ENCODE data around the gene CDK11A.
"Not testable (repeated sequence)": the region's sequence is repeated elsewhere in the genome, so short reads cannot be mapped to it uniquely, and the experiment has no call there.

Gene CDK11A

GRCh38 chr1:1756661-1757421 is 32.7 kb upstream of the CDK11A start:
- H3K4me3 ChIP-seq = no peak overlapping the region
- H3K4me2 ChIP-seq = no peak overlapping the region
- no peak overlapping the region for H3K9ac ChIP-seq
- peaks cover 31 to 40% (median 34%) of the 10 kb centered on the region in 10 experiments for H3K4me1 ChIP-seq
- peaks cover 96 to 99% (median 98%) of the 10 kb centered on the region in 11 experiments for H3K36me3 ChIP-seq
- TF ChIP-seq Cebpa-rat (IDR thresholded peaks at IDR 0.05) = no peak
- no peaks in the 10 kb centered on the region for H3K9me3 ChIP-seq (replicated peaks in 1 of 11)
- H4K20me1 ChIP-seq = peaks cover 47 to 99% (median 90%) of the 10 kb centered on the region in 11 experiments
- no peaks in the 10 kb centered on the region for H3K27me3 ChIP-seq
- H3K27ac ChIP-seq = no peak overlapping the region

GRCh38 chr1:1755852-1756251 is 31.7 kb upstream of the CDK11A start:
- no peak overlapping the region for H3K9ac ChIP-seq
- H3K9me3 ChIP-seq (replicated peaks in 1 of 11) = no peaks in the 10 kb centered on the region
- no peak overlapping the region for H3K4me2 ChIP-seq
- H3K27ac ChIP-seq = no peak overlapping the region
- peaks cover 37 to 89% (median 80%) of the 10 kb centered on the region in 11 experiments for H4K20me1 ChIP-seq
- TF ChIP-seq Cebpa-rat (IDR thresholded peaks at IDR 0.05) = no peak
- H3K4me1 ChIP-seq = peaks cover 23 to 30% (median 26%) of the 10 kb centered on the region in 10 experiments
- no peak overlapping the region for H3K4me3 ChIP-seq
- no peaks in the 10 kb centered on the region for H3K27me3 ChIP-seq
- H3K36me3 ChIP-seq = peaks cover 86 to 89% (median 88%) of the 10 kb centered on the region in 11 experiments

- TF ChIP-seq Cebpa-rat (IDR thresholded peaks at IDR 0.05) = no peak
- Histone ChIP-seq H3K27ac (no peak overlapping the region), H3K4me3 (no peak overlapping the region), H3K4me2 (no peak overlapping the region), H3K9me3 (replicated peaks in 1 of 11) (no peaks in the 10 kb centered on the region), H3K27me3 (no peaks in the 10 kb centered on the region), H3K9ac (no peak overlapping the region), H4K20me1 (peaks cover 32 to 85% (median 76%) of the 10 kb centered on the region in 11 experiments), H3K36me3 (peaks cover 82 to 85% (median 84%) of the 10 kb centered on the region in 11 experiments), H3K4me1 (peaks cover 19 to 26% (median 22%) of the 10 kb centered on the region in 10 experiments)
Observed at GRCh38 chr1:1755426-1755825, 31.3 kb upstream of the CDK11A start.

DNA sequence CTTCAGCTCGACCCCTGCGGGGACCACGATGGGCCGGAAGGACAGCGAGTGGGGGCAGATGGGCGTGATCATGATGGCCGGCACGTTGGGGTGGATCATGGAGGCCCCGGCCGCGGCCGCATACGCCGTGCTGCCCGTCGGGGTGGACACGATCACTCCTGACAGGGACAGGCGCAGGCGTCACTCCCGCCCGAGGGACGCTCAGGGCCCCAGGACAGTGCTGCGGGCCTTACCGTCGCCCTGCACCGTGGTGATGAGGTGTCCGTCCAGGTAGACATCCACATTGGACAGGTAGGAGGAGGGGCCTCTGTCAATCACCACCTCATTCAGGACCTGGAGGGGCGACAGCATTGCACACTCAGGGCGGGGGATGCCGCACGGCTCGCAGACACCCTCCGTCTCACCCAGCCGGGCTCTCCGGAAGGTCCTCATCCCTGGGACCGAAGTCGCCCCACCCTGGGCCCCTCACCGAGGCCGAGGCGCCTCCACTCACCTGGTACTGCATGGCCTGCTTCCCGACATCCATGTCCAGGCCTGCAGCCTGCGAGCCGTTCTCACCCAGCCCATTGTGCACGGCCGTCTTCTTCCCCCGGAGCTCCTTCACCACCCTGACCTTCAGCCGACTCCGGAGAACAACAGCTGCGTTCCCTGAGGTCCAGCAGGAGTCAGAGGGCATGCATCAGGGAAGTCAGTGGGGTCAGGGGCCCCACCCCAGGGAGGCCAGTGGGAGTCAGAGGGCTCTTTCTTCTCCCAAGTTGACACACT is 30.1 kb upstream of the CDK11A start:
- peaks cover 70 to 73% (median 72%) of the 10 kb centered on the region in 11 experiments for H3K36me3 ChIP-seq
- H3K9me3 ChIP-seq (replicated peaks in 1 of 11) = no peaks in the 10 kb centered on the region

DNA sequence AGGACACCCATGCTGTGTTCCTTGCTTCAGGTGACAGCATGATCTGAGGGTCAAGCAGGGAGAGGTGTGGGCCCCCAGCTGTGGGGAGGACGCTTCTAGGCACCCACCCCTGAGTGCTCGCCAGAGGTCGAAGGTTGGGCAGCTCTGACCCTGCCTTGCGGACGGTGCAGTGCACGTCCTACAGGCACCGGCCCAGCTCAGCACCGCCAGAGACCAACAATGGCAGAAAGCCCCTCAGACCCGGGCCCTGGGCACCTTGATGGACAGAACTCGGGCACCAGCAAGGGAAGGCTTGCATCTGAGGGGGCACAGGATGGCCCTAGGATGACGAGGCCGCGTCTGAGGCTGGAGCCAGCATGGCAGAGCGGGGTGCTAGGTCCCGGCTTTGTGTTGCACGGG is 29.4 kb upstream of the CDK11A start:
- Histone ChIP-seq H3K36me3 (peaks cover 64 to 67% (median 65%) of the 10 kb centered on the region in 11 experiments), H3K9ac (no peak overlapping the region)

More for the DNA sequence above, 30.1 kb upstream of the CDK11A start:
- Histone ChIP-seq H3K4me1 (peaks cover 7 to 16% (median 11%) of the 10 kb centered on the region in 10 experiments), H3K9ac (no peak overlapping the region), H3K27ac (no peak overlapping the region), H3K4me2 (no peak overlapping the region), H4K20me1 (peaks cover 21 to 73% (median 64%) of the 10 kb centered on the region in 11 experiments), H3K27me3 (no peaks in the 10 kb centered on the region), H3K4me3 (no peak overlapping the region)
- TF ChIP-seq Cebpa-rat (IDR thresholded peaks at IDR 0.05) = no peak

GRCh38 chr1:1752636-1753606 is 28.8 kb upstream of the CDK11A start:
- TF ChIP-seq Cebpa-rat (IDR thresholded peaks at IDR 0.05) = no peak
- no peak overlapping the region for H3K4me3 ChIP-seq
- no peak overlapping the region for H3K4me2 ChIP-seq
- peaks cover 57 to 60% (median 59%) of the 10 kb centered on the region in 11 experiments for H3K36me3 ChIP-seq
- H4K20me1 ChIP-seq = peaks cover 7 to 60% (median 51%) of the 10 kb centered on the region in 11 experiments
- H3K27me3 ChIP-seq = no peaks in the 10 kb centered on the region
- H3K4me1 ChIP-seq = peaks cover 8 to 12% (median 10%) of the 10 kb centered on the region in 10 experiments; a peak in 19 of 20 replicates
- peak overlapping the region in 2 of 11 experiments; percentile 3 to 19; a peak in 1 of 22 replicates for H3K9ac ChIP-seq
- H3K9me3 ChIP-seq (replicated peaks in 1 of 11) = no peaks in the 10 kb centered on the region
- no peak overlapping the region; a peak in 2 of 22 replicates for H3K27ac ChIP-seq

More for the DNA sequence above, 29.4 kb upstream of the CDK11A start:
- no peak for TF ChIP-seq Cebpa-rat (IDR thresholded peaks at IDR 0.05)
- Histone ChIP-seq H3K27me3 (no peaks in the 10 kb centered on the region), H3K9me3 (replicated peaks in 1 of 11) (no peaks in the 10 kb centered on the region), H3K4me3 (no peak overlapping the region), H4K20me1 (peaks cover 14 to 67% (median 57%) of the 10 kb centered on the region in 11 experiments), H3K4me1 (peaks cover 7 to 16% (median 11%) of the 10 kb centered on the region in 10 experiments), H3K27ac (no peak overlapping the region), H3K4me2 (no peak overlapping the region)

GRCh38 chr1:1752190-1752589 is 28.0 kb upstream of the CDK11A start:
- Histone ChIP-seq H3K27ac (no peak overlapping the region; a peak in 1 of 22 replicates), H4K20me1 (peaks cover under 1 to 53% (median 43%) of the 10 kb centered on the region in 11 experiments; a peak in 21 of 22 replicates), H3K9me3 (replicated peaks in 1 of 11) (no peaks in the 10 kb centered on the region), H3K4me1 (peaks cover 8 to 12% (median 9%) of the 10 kb centered on the region in 10 experiments; a peak in 19 of 20 replicates), H3K4me3 (no peak overlapping the region), H3K27me3 (no peaks in the 10 kb centered on the region), H3K9ac (peak overlapping the region in 1 of 11 experiments; percentile 3; a peak in 1 of 22 replicates), H3K36me3 (peaks cover 50 to 53% (median 51%) of the 10 kb centered on the region in 11 experiments), H3K4me2 (no peak overlapping the region)
- no peak for TF ChIP-seq Cebpa-rat (IDR thresholded peaks at IDR 0.05)

DNA sequence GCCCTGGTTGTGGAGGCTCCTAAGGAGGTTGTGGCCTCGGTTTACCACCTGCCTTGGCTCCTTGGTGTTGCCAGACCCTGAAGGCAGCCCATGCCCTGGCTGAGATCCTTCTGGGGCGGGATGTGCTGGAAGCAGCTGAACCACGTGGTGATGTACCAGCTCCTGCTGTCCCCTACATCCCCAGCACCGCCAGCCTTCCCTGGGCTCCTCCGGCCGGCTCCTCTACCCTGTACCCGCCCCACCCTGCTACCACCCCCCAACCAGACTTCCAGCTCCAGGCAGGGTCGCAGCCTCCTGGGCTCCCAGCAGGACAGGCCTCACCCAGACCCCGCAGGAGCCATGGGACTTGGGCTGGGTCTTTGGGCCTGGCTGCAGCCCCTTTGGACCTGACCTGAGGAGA is 25.8 kb upstream of the CDK11A start:
- not testable (repeated sequence) for H3K27ac ChIP-seq; H3K27me3 ChIP-seq; H3K9ac ChIP-seq; H3K4me2 ChIP-seq; H3K4me3 ChIP-seq; H3K9me3 ChIP-seq (replicated peaks in 1 of 11)
- peaks cover 8 to 12% (median 9%) of the 10 kb centered on the region in 10 experiments; a peak in 19 of 20 replicates for H3K4me1 ChIP-seq
- peaks cover 0 to 30% (median 26%) of the 10 kb centered on the region in 11 experiments; a peak in 20 of 22 replicates for H4K20me1 ChIP-seq
- H3K36me3 ChIP-seq = peaks cover 28 to 31% (median 30%) of the 10 kb centered on the region in 11 experiments
